ENCODE results near the gene NABP2. TPM values are rescaled to one million over a fixed set of nuclear protein-coding genes. Genes with fewer than 3 reads are reported as not detected.

The NABP2 gene
- total RNA-seq, 2 donors from 2014 or later: 11.9 to 16.3 TPM

DNA sequence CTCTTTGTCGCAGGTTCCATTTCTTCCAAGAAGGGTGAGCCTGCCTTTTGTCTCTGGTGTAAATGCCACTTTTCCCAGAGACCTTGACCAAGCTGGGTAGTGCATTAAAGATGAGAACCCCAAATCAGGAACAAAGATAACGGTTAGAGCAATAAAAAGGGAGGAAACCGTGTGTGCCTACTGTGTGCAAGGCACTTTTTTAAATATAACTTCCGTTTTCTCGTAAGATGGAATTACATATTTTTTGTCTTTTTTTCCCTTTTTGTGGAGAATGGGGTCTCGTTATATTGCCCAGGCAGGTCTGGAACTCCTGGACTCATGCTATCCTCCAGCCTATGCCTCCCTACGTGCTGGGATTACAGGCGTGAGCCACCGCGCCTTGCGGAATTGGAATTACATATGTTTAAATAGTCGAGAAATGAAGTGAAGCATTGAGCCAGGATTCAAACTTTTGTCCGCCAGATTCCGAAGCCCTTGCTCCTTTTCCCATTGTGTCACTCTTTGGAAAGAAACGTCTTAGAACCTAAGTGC is 506 bp upstream of the NABP2 start:
- peak in 1 of 3 donors; percentile 62 for TF ChIP-seq POLR2A (IDR thresholded peaks at IDR 0.05)
- TF ChIP-seq, protein P1, sequence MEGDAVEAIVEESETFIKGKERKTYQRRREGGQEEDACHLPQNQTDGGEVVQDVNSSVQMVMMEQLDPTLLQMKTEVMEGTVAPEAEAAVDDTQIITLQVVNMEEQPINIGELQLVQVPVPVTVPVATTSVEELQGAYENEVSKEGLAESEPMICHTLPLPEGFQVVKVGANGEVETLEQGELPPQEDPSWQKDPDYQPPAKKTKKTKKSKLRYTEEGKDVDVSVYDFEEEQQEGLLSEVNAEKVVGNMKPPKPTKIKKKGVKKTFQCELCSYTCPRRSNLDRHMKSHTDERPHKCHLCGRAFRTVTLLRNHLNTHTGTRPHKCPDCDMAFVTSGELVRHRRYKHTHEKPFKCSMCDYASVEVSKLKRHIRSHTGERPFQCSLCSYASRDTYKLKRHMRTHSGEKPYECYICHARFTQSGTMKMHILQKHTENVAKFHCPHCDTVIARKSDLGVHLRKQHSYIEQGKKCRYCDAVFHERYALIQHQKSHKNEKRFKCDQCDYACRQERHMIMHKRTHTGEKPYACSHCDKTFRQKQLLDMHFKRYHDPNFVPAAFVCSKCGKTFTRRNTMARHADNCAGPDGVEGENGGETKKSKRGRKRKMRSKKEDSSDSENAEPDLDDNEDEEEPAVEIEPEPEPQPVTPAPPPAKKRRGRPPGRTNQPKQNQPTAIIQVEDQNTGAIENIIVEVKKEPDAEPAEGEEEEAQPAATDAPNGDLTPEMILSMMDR (IDR thresholded peaks at IDR 0.05): no peak
- H3K27me3 ChIP-seq: no peaks in the 10 kb centered on the region
- ATAC-seq: no peak
- H3K4me3 ChIP-seq: no peak overlapping the region
- intact Hi-C loops (cut with DNase I): no loop called here
- no peak for DNase-seq
- peaks cover 45% of the 10 kb centered on the region for H3K4me1 ChIP-seq
- H3K9me3 ChIP-seq: no peaks in the 10 kb centered on the region
- H3K36me3 ChIP-seq (replicated peaks in 1 of 2; ENCODE audit: insufficient read depth in 1 of 2, low read depth in 2 of 2): no peaks in the 10 kb centered on the region
- peak overlapping the region; percentile 65 to 98 (median 96) for H3K27ac ChIP-seq
- WGBS, 2 donors: 20 to 29% methylated on average over 14 to 15 of the region's 15 CpGs

DNA sequence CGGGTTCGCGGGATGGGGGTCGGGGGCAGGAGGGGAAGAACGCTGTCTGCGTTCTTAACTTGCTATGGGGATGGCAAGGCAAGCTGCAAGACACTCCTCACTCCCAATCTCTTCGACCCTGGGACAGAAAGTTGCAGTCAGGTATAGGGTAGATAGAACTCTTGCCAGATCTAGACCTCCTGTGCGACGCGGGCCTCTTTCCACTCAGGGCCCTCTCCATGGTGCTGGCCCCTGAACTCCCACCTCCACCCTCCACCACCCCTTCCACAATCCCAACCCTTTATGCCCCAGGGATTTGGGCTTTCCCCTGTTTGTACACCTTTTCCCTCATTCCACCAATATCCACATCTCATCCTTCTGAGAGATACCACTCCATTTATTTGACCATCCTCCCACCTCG is 812 bp downstream of the NABP2 start:
- intact Hi-C loops (cut with DNase I): no loop called here
- H3K27ac ChIP-seq: peak overlapping the region in 3 of 4 donors; percentile 96 to 98 (median 97)
- TF ChIP-seq POLR2A (IDR thresholded peaks at IDR 0.05): no peak
- TF ChIP-seq, protein P1 (IDR thresholded peaks at IDR 0.05): no peak
- no peaks in the 10 kb centered on the region for H3K36me3 ChIP-seq (replicated peaks in 1 of 2; ENCODE audit: insufficient read depth in 1 of 2, low read depth in 2 of 2)
- H3K27me3 ChIP-seq: no peaks in the 10 kb centered on the region
- ATAC-seq: no peak
- peak in 1 of 4 donors; percentile 13 for DNase-seq
- no peaks in the 10 kb centered on the region for H3K9me3 ChIP-seq
- peaks cover 55% of the 10 kb centered on the region for H3K4me1 ChIP-seq
- 34 to 35% methylated on average over 10 to 11 of the region's 11 CpGs for WGBS, 2 donors
- H3K4me3 ChIP-seq: peak overlapping the region in 1 of 2 donors; percentile 32

DNA sequence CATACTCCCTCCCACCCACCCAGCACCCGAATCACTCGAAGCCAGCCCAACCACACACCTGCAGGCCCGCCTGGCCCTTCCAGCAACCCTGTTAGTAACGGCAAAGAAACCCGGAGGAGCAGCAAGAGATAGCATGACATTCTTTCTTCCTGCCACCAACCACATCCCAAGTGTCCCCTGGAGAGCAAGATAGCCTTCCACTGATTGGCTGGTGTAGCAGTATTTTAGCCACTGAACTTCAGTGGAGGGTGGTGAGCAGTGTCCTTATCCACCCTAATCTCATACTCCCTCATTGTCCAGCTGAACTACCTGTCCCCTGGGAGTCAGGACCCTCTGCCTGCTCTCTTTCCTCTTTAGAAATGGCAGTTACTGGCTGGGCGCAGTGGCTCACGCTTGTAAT is 4.9 kb downstream of the NABP2 start:
- intact Hi-C loops (cut with DNase I): no loop called here
- no peaks in the 10 kb centered on the region for H3K9me3 ChIP-seq
- no peaks in the 10 kb centered on the region for H3K27me3 ChIP-seq
- no peak for DNase-seq
- peaks cover 38% of the 10 kb centered on the region for H3K4me1 ChIP-seq
- TF ChIP-seq, protein P1 (IDR thresholded peaks at IDR 0.05): no peak
- TF ChIP-seq POLR2A (IDR thresholded peaks at IDR 0.05): no peak
- no peak for ATAC-seq
- 81 to 84% methylated on average over 5 to 7 of the region's 7 CpGs for WGBS, 2 donors
- no peak overlapping the region for H3K4me3 ChIP-seq
- peak overlapping the region in 3 of 4 donors; percentile 72 to 89 (median 88) for H3K27ac ChIP-seq
- no peaks in the 10 kb centered on the region for H3K36me3 ChIP-seq (replicated peaks in 1 of 2; ENCODE audit: insufficient read depth in 1 of 2, low read depth in 2 of 2)

DNA sequence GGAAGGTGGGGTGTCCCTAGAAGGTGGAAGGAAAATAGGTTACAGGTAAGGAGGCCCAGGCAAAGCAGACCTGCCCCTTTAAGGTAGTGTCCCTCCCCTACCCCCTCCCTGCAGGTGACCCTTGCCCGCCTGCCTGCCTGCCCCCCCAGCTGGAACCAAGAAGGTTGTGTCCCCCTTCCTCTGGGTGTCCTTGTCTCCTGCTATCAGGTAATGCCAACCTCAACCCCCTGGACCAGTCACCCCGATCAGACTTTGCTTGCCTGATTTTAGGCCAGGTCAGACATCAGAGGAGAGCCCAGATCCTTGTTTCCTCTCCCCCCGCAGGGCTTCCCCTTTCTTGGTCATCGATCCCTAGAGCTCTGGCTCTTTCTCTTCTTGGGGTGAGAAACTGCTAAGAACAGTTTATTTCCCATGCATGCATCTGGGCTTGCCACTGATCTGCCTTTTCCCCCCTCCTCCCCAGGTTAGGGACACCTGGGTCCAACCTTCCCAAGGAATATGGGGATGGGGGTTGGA is 5.8 kb downstream of the NABP2 start, which contains the start of gene SLC39A5:
SLC39A5 (plus strand) TSS at position 136 of the 516 bp plus-strand sequence. CDS start 1,224 bp downstream, outside the sequence.
- Histone ChIP-seq H3K4me3 (peak within 1 kb of the TSS; percentile 47 to 51), H3K27ac (peak within 1 kb of the TSS; percentile 72 to 89 (median 86)), H3K36me3 (replicated peaks in 1 of 2; ENCODE audit: insufficient read depth in 1 of 2, low read depth in 2 of 2) (no peaks in the 10 kb centered on the region), H3K27me3 (no peaks in the 10 kb centered on the region), H3K9me3 (no peaks in the 10 kb centered on the region), H3K4me1 (peaks cover 42% of the 10 kb centered on the region)
- 21 to 30% methylated on average over 4 of the region's 4 CpGs for WGBS, 2 donors
- peak; percentile 5 for ATAC-seq
- intact Hi-C loops (cut with DNase I): no loop called here
- peak in 2 of 4 donors; percentile 35 to 40 for DNase-seq
- TF ChIP-seq, protein P1 (IDR thresholded peaks at IDR 0.05): no peak
